ENCODE results near the gene TARBP1. TPM values are rescaled to one million over a fixed set of nuclear protein-coding genes. Genes with fewer than 3 reads are reported as not detected.

Gene TARBP1
- total and polyA plus RNA-seq, 2 of the 4 experiments (the other 2 are of a cell fraction), result 10.6 to 17.7 TPM

DNA sequence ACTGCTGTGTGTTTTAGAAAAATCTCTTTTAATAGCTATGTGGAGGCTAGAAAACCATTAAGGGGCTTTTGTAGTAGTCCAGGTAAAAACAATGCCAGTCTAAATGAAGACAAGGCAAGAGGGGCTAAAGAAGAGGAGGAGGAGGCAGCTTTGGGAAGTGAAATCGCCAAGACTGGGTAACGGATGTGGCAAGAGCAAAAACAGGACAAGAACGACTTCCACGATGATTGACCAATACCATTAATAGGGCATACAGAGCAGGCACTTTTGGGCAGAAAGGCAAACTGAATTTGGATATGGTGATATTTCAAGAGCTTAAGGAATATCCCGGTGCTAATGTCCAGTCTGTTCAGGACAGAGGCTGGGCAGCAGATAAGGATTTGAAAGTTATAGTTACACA is 83.7 kb downstream of the TARBP1 start:
- Histone ChIP-seq H3K18ac (ENCODE audit: low read depth, low read length) (no peak overlapping the region), H2AK9ac (replicated peaks; ENCODE audit: low read depth, low read length, poor library complexity) (no peak overlapping the region), H3K79me1 (ENCODE audit: low read depth in 1 of 2, low read length in 2 of 2) (no peaks in the 10 kb centered on the region), H4K5ac (ENCODE audit: low read depth, low read length) (no peak overlapping the region), H3K4ac (ENCODE audit: low read depth, low read length) (no peak overlapping the region), H4K20me1 (ENCODE audit: insufficient read depth, low read length) (no peaks in the 10 kb centered on the region), H2AK5ac (ENCODE audit: low read depth, low read length) (no peak overlapping the region), H3K4me3 (ENCODE audit: insufficient read depth, low read depth, low read length) (no peak overlapping the region), H2BK120ac (ENCODE audit: low read depth, low read length) (no peak overlapping the region), H2BK20ac (ENCODE audit: low read depth, low read length) (no peak overlapping the region), H4K91ac (ENCODE audit: insufficient read depth, low read depth, low read length) (no peak overlapping the region), H2BK15ac (ENCODE audit: low read depth, low read length) (no peak overlapping the region), H3K4me2 (ENCODE audit: low read depth, low read length) (no peak overlapping the region), H3K56ac (ENCODE audit: extremely low read depth, insufficient read depth, low read length) (no peak overlapping the region), H3K27me3 (ENCODE audit: control insufficient read depth, insufficient read depth, low read length) (no peaks in the 10 kb centered on the region), H2AFZ (replicated peaks; ENCODE audit: low read length, poor library complexity) (no peak overlapping the region), H3K9me1 (ENCODE audit: insufficient read depth, low read length) (no peaks in the 10 kb centered on the region; the same call in 1 of the 2 replicates), H3K27ac (ENCODE audit: insufficient read depth, low read length) (no peak overlapping the region), H3K9ac (ENCODE audit: low read depth, low read length) (no peak overlapping the region), H3K9me3 (ENCODE audit: control insufficient read depth, insufficient read depth, low read length) (no peaks in the 10 kb centered on the region), H3K36me3 (ENCODE audit: control insufficient read depth, insufficient read depth, low read length) (peaks cover 7% of the 10 kb centered on the region), H3K23ac (ENCODE audit: low read depth, low read length) (no peak overlapping the region), H4K8ac (ENCODE audit: low read depth in 2 of 2, low read length in 2 of 2) (no peak overlapping the region), H2BK5ac (ENCODE audit: low read depth, low read length, poor library complexity, severe bottlenecking) (no peak overlapping the region), H3K14ac (replicated peaks; ENCODE audit: low read depth, low read length) (no peak overlapping the region), H3K4me1 (ENCODE audit: control insufficient read depth, insufficient read depth, low read length) (no peaks in the 10 kb centered on the region)
- in situ Hi-C loops (cut with MboI; ENCODE audit: low sequenced_read_pairs) (no loop called here), intact Hi-C loops (cut with micrococcal nuclease) (no loop called here), dilution Hi-C loops (cut with HindIII; ENCODE audit: low sequenced_read_pairs, unreplicated experiment) (no loop called here)
- no TSS peak for BruUV-seq (replicated peaks)
- ChIA-PET CTCF (no interaction called here), POLR2A (ENCODE audit: unreplicated experiment) (no interaction called here)
- DNase-seq, result no peak
- no peak for TF ChIP-seq MAZ (IDR thresholded peaks at IDR 0.05; ENCODE audit: borderline replicate concordance, low read depth, low read length)
- TF ChIP-seq, protein P1, sequence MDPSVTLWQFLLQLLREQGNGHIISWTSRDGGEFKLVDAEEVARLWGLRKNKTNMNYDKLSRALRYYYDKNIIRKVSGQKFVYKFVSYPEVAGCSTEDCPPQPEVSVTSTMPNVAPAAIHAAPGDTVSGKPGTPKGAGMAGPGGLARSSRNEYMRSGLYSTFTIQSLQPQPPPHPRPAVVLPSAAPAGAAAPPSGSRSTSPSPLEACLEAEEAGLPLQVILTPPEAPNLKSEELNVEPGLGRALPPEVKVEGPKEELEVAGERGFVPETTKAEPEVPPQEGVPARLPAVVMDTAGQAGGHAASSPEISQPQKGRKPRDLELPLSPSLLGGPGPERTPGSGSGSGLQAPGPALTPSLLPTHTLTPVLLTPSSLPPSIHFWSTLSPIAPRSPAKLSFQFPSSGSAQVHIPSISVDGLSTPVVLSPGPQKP (IDR thresholded peaks at IDR 0.05; ENCODE audit: borderline replicate concordance, low read depth, low read length), result no peak
- TF ChIP-seq RCOR1 (IDR thresholded peaks at IDR 0.05; ENCODE audit: insufficient replicate concordance, low read length), result no peak
- TF ChIP-seq MXI1 (IDR thresholded peaks at IDR 0.05; ENCODE audit: borderline replicate concordance, low read depth, low read length), result no peak
- TF ChIP-seq SMC3 (IDR thresholded peaks at IDR 0.05; ENCODE audit: low read depth, low read length), result no peak
- TF ChIP-seq CHD1 (IDR thresholded peaks at IDR 0.05; ENCODE audit: low read depth, low read length), result no peak
- no peak for TF ChIP-seq FOS (IDR thresholded peaks at IDR 0.05; ENCODE audit: low read depth, low read length)
- no peak for TF ChIP-seq NFE2L2 (IDR thresholded peaks at IDR 0.05; ENCODE audit: low read depth, low read length)
- no peak for TF ChIP-seq RFX5 (IDR thresholded peaks at IDR 0.05; ENCODE audit: low read depth, low read length)
- no peak for TF ChIP-seq POLR2A (IDR thresholded peaks at IDR 0.05; ENCODE audit: low read depth, low read length)
- no peak for TF ChIP-seq BHLHE40 (IDR thresholded peaks at IDR 0.05; ENCODE audit: low read depth, low read length)
- TF ChIP-seq MAFK (IDR thresholded peaks at IDR 0.05; ENCODE audit: low read depth, low read length), result no peak
- WGBS, 2 experiments (ENCODE audit: extremely low coverage in 2 of 2, insufficient read length in 1 of 2), result 100% methylated on average over 5 of the region's 5 CpGs; no CpG with 5 or more reads in 1 of the 2 experiments
- no peak for ATAC-seq (ENCODE audit: low read depth)

All from IMR-90 (cell line).